Ureter (tissue), 1 donor: ENCODE results near the gene TBX4. TPM values are rescaled to one million over a fixed set of nuclear protein-coding genes. Genes with fewer than 3 reads are reported as not detected.
"Not testable (repeated sequence)": the region's sequence is repeated elsewhere in the genome, so short reads cannot be mapped to it uniquely, and the experiment has no call there.

Experiments
- DNase-seq: peaks from one replicate; pipeline ENCODE4 v3.0.0-alpha.2; 2020; ENCODE audit warnings: low spot score
- total RNA-seq: library from RNA; stranded (reverse); gene quantifications from one replicate; pipeline ENCODE4 v1.2.4, GENCODE V29; 2023
- donor health status: DM: yes; HTN: yes; CAD: no.

TBX4 gene
- total RNA-seq, 1 donor from 2014 or later = not detected

- DNase-seq = no peak
Observed at GRCh38 chr17:61429274-61429673, 22.9 kb upstream of the TBX4 start.

GRCh38 chr17:61429831-61430230 lies 22.4 kb upstream of the TBX4 start:
- DNase-seq = not testable (repeated sequence)

- no peak for DNase-seq
Observed at GRCh38 chr17:61431594-61432311, 20.5 kb upstream of the TBX4 start.

DNA sequence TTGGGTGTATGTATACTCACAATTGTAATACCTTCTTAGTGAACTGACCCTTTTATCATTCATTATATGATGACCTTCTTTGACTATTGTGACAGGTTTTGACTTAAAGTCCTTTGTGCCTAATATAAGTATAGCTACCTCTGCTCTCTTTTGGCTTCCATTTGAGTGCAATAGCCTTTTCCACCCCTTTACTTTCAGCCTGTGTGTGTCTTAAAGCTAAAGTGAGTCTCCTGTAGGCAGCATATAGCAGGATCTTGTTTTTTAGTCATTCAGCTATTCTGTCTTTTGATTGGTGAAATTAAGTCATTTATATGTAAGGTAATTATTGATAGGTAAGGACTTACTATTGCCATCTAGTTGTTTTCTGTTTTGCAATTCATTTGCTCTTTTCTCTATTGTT lies 15.9 kb upstream of the TBX4 start:
- DNase-seq = no peak

DNA sequence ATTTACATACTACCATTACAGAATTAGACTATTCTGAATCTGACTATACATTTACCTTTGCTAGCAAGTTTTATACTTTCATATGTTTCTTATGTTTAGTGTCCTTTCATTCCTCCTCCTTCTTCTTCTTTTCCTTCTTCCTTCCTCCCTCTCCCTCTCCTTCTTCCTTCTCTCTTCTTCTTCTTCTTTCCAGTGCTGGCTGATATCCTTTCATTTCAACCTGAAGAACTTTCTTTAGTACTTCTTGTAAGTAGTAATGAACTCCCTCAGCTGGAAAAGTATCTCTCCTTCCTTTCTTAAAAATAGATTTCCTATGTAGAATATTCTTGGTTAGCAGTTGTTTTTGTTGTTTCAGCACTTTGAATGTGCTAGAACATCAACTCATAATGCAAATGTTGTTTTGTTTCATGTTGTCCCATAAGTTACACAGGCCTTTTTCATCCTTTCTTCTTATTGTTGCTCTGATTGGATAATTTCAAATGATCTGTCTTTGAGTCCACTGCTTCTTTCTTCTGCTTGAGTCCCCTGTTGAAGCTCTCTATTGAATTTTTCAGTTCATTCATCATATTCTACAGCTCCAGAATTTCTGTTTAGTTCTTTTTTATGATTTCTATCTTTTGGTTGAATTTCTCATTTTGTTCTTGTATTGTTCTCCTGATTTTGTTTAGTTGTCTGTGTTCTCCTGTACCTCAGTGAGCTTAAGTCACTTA lies 15.1 kb upstream of the TBX4 start:
- DNase-seq = no peak

DNA sequence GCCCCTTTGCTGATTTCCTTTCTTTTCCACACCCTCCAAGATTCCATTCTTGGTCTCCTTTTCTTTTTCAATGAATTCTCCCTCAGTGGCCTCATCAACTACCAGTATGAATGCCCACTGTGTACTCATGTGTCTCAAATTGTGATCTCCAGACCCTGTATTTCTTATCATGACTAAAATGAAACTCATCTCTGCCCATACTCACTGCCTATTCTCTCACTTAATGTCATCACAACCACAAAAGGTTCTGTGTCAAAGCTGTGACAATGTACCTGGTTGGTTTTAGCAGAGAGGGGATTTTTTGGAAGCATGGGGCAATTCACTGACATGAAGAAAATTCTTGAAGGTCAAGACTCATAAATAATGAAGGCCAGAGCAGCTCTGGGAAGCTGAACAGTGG lies 11.5 kb upstream of the TBX4 start:
- no peak for DNase-seq

GRCh38 chr17:61441507-61441906 lies 10.7 kb upstream of the TBX4 start:
- not testable (repeated sequence) for DNase-seq

DNA sequence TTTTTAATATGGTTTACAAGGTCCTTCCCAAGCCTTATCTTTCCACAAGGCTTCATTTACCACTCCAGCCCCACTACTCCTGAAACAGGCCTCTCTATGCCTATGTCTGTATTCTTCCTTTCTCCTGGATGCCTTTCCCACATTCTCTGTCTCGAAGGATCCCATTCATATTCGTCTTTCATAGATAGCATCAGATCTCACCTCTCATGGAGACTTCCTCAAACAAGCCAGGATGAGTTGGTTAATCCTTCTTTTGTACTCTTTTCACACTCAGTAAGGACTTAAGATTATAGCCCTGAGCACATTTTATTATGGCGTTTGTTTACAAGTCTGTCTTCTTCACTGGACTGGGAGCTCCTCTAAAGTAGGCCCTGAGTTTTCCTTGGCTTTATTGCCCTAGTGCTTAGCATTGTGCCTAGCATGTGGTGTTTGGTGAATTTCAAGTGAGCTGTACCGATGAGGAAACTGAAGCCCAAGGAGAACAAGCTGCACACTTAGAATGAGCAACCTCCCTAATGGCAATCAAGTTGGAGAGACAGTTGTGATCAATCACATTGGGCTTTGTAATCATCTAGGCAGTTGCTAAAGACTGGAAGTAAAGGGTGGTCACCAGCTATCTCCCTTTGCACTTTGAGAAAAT lies 10.0 kb upstream of the TBX4 start:
- DNase-seq = no peak

GRCh38 chr17:61442878-61443474 lies 9.2 kb upstream of the TBX4 start:
- no peak for DNase-seq

GRCh38 chr17:61443475-61443882 lies 8.7 kb upstream of the TBX4 start:
- DNase-seq = no peak

DNA sequence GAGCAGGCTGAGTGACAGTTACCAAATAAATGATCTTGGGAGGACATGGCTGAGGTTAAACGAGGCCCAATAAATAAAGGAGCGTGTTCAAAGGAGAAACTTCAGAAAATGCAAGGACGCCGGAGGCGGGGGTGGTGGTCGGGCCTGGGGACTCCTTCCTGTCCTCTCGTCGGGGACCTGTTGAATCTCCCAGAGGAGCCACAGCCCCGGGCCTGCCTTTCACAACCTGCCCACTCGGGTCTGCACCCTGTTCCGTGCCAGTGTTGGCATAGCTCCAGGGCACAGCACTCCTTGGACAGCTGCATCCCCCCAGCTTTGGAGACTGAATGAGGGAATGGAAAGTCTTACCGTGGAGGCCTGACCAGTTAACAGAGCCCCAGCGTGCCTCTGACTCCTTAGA lies 8.1 kb upstream of the TBX4 start:
- no peak for DNase-seq

DNA sequence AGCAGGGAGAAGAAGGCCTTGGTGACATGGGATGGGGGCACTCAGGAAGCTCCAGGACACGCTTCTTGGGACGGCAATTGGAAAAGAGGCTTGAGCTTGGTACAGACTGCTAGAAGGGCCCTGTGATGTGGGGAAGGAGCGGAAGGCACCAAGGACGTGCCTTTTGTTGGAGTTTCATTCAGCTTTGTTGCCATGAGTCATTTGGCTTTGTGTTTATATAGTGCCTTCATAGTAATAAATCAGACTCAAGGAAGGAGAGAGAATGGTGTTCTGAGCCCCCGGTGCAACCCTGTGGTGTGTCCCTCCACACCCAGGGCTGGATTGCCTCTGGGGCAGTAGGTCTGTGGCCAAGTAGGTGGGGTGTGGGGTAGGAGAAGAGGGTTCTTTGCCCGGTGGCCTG lies 7.4 kb upstream of the TBX4 start:
- no peak for DNase-seq

DNA sequence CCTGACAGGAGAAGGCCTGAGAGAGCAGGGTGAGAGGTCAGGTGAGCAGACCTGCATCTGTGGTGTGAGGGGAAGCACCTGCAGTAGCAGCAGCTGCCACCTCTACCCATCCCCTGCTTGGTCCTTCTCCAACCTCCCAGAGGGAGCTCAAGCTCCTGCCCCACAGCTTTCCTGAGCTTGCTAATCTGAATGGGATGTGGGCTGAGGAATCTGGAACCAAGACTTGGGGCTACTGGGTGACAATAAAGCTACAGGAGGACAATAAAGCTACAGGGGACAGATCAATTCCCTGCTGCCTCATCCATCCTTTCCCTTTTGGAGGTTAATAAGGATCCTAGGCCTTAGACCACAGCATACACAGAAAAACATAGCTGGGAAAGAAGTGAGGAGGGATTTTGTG lies 4.9 kb upstream of the TBX4 start:
- no peak for DNase-seq

- no peak for DNase-seq
Observed at GRCh38 chr17:61448042-61448441, 4.2 kb upstream of the TBX4 start.

DNA sequence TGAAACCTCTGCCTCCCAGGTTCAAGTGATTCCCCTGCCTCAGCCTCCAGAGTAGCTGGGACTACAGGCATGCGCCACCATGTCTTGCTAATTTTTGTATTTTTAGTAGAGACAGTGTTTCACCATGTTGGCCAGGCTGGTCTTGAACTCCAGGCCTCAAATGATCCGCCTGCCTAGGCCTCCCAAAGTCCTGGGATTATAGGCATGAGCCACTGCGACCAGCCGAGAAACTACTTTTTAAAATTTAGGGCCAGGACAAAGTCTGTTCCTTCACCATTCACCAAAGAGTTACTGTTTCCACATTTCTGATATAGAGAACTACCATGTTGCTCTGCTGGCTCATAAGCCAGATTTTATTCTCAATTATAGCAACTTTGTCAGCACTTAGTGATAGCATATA lies 3.1 kb upstream of the TBX4 start:
- not testable (repeated sequence) for DNase-seq

- DNase-seq = no peak
Observed at GRCh38 chr17:61449707-61450640, 2.2 kb upstream of the TBX4 start.

DNA sequence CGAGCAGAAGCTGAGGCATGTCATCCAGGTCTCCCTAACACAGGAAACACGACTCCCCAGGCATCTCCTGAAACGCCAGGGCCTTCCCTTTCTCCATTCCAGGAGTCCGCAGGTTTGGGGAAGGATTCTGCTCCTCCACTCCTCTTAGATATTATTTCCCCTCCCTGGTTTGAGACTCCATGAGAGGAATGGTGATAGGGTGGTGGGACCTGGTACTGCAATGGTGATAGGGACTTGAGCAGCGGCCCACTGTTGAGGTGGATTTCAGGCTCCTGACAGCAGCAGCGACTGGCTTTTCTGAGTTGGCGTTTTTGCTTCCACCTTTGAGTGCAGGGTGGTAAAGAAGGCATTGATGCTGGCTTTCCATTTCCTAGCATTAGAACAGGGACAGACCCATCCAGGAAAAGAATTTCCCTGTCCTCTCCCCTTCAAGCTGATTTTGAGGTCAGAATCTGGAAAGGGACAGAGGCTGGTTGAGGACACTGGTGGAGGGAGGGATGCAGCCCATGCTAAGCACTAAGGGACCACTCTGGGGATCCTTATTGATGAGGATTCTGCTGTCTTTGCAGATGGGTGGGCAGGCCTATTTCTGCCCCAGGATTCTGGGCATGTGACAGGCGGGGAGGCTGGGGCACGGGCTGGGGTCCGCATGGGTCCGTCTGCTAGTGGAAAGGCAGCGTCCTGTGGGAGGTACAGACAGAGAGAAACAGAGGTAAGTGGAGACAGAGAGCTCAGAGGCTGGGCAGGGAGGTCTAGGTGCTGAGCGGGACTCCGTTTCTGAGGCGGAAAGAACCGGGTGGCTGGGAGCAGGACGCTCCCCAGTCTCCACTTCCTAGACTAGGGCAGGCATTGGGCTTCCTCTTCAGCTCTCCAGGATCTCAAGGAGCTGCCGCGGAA lies 1.3 kb upstream of the TBX4 start:
- DNase-seq = no peak

DNA sequence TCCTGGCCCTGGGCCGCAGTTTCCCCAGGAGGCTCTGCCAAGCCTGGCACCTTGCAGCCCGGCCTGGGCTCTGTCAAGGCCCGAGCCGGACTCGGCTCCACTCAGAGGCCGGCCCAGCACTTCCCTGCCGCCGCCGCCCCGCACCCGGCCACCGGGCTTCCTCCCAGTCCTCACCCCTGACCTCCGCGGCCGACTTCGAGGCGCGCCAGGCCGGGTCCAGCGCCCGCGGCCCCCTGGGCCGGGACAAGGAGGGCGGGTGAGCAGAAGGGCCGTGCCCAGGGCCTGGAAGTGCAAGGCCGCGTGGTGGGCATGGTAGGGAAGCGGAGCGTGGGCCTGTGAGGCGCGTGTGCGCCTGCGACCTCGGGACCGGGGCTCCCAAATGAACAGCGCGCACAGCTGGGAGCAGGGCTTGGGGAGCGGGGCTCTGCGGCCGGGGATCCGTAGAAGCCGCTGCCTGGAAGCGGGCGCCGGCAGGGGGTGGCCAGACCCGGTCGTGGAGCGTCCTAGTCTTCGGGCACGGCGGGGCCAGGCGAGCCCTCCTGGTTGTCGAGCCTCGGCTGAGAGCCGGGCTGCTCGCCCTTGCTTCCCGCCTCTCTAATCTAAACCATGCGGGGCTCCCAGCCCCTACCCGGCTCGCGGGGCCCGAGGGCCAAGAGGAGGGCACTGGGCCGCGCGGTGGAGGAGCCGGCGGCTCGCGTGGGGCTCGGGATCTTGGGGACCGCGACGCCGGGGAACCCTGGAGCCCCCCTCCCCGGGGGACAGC lies 503 bp upstream of the TBX4 start:
- no peak for DNase-seq

DNA sequence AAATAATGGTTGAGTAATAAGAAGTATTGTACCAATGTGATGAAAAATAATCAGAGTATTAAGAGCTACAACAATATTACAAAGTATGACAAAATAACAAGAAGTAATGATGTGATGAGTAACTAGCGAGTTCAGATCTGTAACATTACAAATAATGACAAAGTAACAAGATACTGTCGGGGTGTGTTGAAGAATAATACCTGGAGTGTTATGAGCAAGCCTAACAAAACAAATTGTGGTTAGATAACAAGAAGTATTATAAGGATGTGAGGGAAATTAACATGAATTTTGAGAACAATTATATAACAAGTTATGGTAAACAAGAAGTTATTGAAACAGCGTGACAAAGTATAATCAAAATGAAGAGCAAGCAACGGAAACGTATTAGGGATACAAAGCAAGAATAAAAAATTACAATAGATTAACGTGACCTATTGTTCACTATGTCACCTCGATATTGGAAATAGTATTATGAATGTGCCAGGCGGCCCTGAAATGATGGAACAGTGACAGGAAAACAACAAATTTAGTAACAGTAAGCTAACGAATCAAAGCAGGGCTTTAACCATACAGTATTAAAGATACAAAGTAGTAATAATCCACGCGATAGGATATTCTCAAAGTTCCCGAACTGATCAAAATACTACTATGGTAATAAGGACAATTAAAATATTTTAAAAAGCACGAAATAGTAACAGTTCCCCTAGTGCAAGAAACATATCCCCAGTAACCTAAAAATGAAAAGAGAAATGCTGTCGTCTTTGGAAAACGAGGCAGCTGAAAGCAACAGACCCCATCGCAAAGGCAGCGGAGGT lies 1.6 kb downstream of the TBX4 start:
- DNase-seq = no peak
